ENCODE measurements around the gene TAS2R41. TPM values are rescaled to one million over a fixed set of nuclear protein-coding genes. Genes with fewer than 3 reads are reported as not detected.
"Not testable (repeated sequence)": the region's sequence is repeated elsewhere in the genome, so short reads cannot be mapped to it uniquely, and the experiment has no call there.

TAS2R41 gene
- total RNA-seq, 4 donors from 2014 or later: not detected

- no peak overlapping the region for H3K27ac ChIP-seq
- no peaks in the 10 kb centered on the region for H3K36me3 ChIP-seq
- H3K9me3 ChIP-seq: no peaks in the 10 kb centered on the region
- no peaks in the 10 kb centered on the region for H3K4me1 ChIP-seq
- no peak for DNase-seq
- no peak for TF ChIP-seq POLR2A (IDR thresholded peaks at IDR 0.05)
- TF ChIP-seq, protein P1, sequence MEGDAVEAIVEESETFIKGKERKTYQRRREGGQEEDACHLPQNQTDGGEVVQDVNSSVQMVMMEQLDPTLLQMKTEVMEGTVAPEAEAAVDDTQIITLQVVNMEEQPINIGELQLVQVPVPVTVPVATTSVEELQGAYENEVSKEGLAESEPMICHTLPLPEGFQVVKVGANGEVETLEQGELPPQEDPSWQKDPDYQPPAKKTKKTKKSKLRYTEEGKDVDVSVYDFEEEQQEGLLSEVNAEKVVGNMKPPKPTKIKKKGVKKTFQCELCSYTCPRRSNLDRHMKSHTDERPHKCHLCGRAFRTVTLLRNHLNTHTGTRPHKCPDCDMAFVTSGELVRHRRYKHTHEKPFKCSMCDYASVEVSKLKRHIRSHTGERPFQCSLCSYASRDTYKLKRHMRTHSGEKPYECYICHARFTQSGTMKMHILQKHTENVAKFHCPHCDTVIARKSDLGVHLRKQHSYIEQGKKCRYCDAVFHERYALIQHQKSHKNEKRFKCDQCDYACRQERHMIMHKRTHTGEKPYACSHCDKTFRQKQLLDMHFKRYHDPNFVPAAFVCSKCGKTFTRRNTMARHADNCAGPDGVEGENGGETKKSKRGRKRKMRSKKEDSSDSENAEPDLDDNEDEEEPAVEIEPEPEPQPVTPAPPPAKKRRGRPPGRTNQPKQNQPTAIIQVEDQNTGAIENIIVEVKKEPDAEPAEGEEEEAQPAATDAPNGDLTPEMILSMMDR (IDR thresholded peaks at IDR 0.05): no peak
- H3K27me3 ChIP-seq: no peaks in the 10 kb centered on the region
- no peak overlapping the region for H3K4me3 ChIP-seq
Observed at GRCh38 chr7:143462045-143462444, 15.6 kb upstream of the TAS2R41 start.

GRCh38 chr7:143463556-143463955 is 14.1 kb upstream of the TAS2R41 start:
- no peak for TF ChIP-seq POLR2A (IDR thresholded peaks at IDR 0.05)
- TF ChIP-seq, protein P1 (IDR thresholded peaks at IDR 0.05): no peak
- no peak for DNase-seq
- H3K4me1 ChIP-seq: no peaks in the 10 kb centered on the region
- H3K27me3 ChIP-seq: no peaks in the 10 kb centered on the region
- H3K4me3 ChIP-seq: no peak overlapping the region
- no peak overlapping the region for H3K27ac ChIP-seq
- H3K36me3 ChIP-seq: no peaks in the 10 kb centered on the region
- no peaks in the 10 kb centered on the region for H3K9me3 ChIP-seq

GRCh38 chr7:143463957-143464356 is 13.7 kb upstream of the TAS2R41 start:
- Histone ChIP-seq H3K9me3 (no peaks in the 10 kb centered on the region), H3K4me1 (no peaks in the 10 kb centered on the region), H3K27me3 (no peaks in the 10 kb centered on the region), H3K4me3 (no peak overlapping the region), H3K36me3 (no peaks in the 10 kb centered on the region), H3K27ac (no peak overlapping the region)
- no peak for TF ChIP-seq POLR2A (IDR thresholded peaks at IDR 0.05)
- TF ChIP-seq, protein P1 (IDR thresholded peaks at IDR 0.05): no peak
- no peak for DNase-seq

- Histone ChIP-seq H3K4me1 (no peaks in the 10 kb centered on the region), H3K9me3 (no peaks in the 10 kb centered on the region), H3K36me3 (no peaks in the 10 kb centered on the region), H3K27me3 (no peaks in the 10 kb centered on the region), H3K4me3 (no peak overlapping the region), H3K27ac (no peak overlapping the region)
- no peak for DNase-seq
- TF ChIP-seq, protein P1 (IDR thresholded peaks at IDR 0.05): no peak
- TF ChIP-seq POLR2A (IDR thresholded peaks at IDR 0.05): no peak
Observed at GRCh38 chr7:143467724-143468123, 9.9 kb upstream of the TAS2R41 start.

DNA sequence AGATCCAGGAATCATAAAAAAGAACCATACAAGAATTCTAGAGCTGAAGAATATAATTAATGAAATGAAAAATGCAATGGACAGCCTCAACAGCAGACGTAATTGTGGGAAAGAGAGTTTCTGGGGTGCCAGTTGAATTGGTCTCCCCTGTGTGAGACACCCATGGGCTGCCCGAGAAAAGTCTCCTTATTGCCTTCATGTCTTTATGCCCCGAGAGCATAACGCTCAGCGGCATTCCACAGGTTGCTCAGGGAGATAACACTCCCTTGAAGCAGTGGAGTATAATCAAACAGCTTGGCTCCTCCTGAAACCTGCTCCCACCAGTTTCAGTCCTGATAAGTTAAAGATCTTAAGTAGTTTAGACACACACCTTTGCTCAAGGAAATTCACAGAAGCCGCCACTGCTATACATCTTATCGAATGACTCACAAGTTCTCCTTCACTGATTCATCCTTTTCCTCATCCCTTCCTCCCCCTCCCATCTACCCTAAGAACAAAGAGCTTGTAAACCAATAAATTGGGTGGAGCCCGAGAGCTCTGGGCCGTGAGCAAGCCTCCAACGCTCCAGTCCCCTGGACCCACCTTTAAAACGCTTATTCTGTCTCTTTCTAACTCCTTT is 5.5 kb upstream of the TAS2R41 start:
- peak in 2 of 3 donors; percentile 61 to 73 for DNase-seq
- not testable (repeated sequence) for H3K36me3 ChIP-seq, H3K4me1 ChIP-seq, H3K4me3 ChIP-seq, H3K9me3 ChIP-seq, H3K27me3 ChIP-seq
- peak overlapping the region in 2 of 4 donors; percentile 15 to 27 for H3K27ac ChIP-seq

DNA sequence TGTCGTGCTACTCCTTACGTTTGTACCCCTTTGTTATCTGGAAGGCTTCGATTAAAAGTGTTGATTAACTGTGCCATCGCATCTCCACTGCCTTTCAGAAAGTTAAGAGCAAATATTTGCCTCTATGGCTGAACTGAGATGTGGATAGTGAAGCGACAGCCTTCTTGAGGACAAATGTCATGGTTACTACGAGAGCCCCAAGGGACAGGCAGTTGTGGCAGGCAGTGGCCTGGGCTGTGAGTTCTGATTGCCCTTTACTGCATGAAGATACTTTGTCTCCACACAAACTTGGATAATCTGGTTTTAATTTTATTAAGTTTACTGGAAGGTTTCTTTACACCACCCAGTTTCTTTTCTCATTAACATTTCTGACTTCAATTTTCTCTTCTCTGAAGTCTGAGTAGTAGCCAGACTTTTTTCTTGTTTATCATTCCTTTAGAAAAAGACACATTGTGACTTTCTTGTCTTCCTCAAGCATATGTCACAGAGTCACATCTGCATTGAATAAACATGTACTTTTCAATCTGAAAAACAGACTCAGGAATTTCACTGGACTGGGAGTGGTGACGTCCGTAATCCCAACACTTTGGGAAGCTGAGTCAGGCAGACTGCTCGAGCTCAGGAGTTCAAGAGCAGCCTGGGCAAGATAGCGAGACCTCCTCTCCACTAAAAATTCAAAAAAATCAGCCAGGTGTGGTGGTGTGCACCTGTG is 1.5 kb downstream of the TAS2R41 start:
- H3K9me3 ChIP-seq: no peaks in the 10 kb centered on the region
- no peaks in the 10 kb centered on the region for H3K4me1 ChIP-seq
- DNase-seq: no peak
- no peak overlapping the region for H3K4me3 ChIP-seq
- H3K27ac ChIP-seq: peak overlapping the region in 2 of 4 donors; percentile 28 to 41
- no peaks in the 10 kb centered on the region for H3K36me3 ChIP-seq
- TF ChIP-seq POLR2A (IDR thresholded peaks at IDR 0.05): no peak
- TF ChIP-seq, protein P1 (IDR thresholded peaks at IDR 0.05): no peak
- H3K27me3 ChIP-seq: no peaks in the 10 kb centered on the region
